HG02798 (cell line): ENCODE results near the gene P3H4.

ENCODE experiments used
- ATAC-seq: cut with Tn5 transposase; IDR thresholded peaks from one replicate; pipeline ENCODE4 v1.9.1; 2021; ENCODE audit warnings: mild to moderate bottlenecking; ENCODE audit not compliant: unreplicated experiment, poor library complexity

Gene P3H4

DNA sequence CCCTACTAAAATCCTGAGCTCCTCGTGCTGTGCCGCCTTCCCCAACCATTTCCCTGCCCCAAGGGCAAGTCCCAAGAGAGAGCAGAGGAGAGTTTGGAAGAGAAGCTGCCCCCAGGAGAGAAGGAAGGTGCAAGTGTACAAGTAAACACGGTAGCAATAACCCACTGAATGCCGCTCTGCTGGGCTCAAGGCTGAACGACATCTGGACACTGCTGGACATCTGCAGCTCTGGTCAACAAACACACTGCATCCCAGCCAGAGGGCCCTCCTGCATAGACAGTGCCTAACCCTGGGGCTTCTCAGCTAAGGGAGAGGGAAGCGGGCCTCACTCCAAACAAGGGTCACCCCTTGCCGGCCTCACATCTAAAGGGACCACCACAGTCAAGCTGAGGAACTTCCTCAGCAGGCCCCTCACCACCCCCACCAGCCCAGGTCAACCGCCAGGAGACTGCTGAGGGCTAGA is 38.0 kb downstream of the P3H4 start:
- ATAC-seq, result no peak

- ATAC-seq, result no peak
Measured at GRCh38 chr17:41773190-41773588, 38.6 kb downstream of the P3H4 start.

DNA sequence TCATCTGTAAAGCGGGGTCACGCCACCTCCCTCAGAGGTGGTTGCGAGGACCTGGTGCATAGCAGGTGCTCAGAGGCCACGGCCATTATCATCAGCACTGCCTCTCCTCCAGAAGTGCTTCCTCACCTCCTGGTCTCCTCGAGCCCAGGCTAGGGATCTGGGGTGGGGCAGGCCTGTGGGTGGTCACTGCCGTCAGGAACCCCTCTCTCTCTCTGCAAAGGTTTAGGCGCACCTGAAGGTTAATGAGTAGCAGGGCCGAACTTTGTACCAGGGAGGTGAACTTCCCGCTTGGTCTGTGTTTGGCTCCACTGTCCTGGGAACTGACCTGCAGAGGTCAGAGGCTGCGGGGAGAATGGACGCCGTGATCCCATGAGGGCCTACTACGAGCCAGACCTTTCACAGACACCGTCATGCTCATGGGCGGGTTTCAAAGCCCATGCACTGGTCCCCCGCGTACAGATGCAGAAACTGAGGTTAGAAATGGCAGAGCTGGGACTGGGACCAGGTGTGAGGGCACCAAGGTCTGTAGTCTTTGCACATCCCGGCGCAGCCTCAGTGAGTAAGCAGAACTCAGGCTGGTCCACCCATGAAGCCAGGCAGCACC is 39.1 kb downstream of the P3H4 start:
- no peak for ATAC-seq

GRCh38 chr17:41772218-41772585 is 39.5 kb downstream of the P3H4 start:
- no peak for ATAC-seq

DNA sequence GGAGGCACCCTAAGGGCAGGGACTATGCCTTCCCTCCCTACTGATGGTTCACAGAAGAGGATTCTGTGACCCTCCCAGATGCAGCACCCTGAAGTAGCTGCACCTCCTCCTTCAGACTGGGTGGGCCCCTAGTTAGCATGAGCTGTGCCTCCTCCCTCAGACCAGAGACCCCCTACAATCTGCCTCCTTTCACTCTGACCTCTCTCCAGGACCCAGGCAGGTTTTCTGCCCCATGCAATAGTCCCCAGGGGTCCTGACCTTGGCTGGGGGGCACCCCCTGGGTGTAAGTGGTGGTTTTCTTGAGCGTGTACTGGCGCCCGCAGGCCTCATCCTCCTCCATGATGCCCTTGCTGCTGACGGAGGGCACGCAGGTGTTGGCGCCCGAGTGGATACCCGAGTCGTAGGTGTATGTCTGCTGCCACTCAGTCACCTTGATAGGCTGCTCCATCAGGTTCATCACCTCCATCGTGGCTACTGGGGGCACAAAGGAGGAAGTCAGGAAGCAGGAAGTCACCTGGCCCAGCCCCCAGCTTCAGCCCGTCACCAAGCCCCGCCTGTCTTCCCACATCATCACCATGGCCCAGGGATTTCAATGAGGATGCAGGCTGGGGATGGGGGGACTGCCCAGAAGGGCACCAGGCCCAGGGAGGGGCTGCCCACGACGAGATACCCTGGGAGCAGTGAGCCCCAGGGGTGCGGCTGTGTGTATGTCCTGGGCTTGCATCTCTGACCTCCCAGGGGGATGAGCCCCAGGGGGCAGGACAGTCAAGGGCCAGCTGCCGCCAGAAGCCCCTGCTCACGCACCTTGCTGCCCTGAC is 40.2 kb downstream of the P3H4 start:
- no peak for ATAC-seq

- ATAC-seq, result no peak
Measured at GRCh38 chr17:41769985-41770384, 41.8 kb downstream of the P3H4 start.

GRCh38 chr17:41769346-41769862 is 42.3 kb downstream of the P3H4 start:
- ATAC-seq, result no peak

DNA sequence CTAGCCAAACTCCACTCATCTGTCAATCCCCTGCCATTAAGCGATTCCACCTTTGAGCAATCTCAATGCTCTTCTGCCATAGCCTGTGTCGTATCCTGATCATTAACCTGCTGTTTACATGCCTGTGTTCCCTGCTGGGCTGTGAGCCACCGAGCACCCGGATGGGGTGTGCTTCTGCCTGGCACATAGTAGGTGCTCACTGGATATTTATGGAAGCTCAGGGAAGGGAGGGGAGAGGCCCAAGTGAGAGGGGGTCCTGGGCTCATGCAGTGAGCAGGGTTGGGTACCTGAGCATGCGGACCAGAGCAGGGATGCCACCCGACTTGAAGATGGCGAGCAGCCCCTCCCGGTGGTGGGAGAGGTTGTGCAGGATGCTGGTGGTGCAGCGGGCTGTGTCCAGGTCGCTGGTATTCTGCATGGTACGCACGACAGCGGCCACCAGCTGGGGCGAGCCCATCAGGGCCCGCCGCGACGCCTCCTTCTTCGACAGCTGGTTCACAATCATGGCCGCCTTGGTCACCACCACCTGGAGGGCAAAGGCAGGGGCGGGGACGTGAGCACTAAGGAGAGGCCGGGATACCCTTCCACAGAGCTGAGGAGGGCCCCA is 43.0 kb downstream of the P3H4 start:
- ATAC-seq, result no peak

- no peak for ATAC-seq
Measured at GRCh38 chr17:41767324-41768042, 44.3 kb downstream of the P3H4 start.

DNA sequence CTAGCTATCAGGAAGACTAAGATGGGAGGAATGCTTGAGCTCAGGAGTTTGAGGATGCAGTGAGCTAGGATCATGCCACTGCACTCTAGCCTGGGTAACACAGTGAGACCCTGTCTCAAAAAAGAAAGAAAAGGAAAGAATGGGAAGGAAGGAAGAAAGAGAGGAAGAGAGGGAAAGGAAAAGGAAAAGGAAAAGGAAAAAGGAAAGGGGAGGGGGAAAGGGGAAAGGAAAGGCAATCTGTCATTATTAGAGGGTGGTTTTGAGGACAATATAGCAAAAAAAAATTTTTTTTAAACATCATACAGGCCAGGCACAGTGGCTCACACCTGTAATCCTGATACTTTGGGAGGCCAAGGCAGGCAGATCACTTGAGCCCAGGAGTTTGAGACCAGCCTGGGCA is 45.6 kb downstream of the P3H4 start:
- no peak for ATAC-seq

DNA sequence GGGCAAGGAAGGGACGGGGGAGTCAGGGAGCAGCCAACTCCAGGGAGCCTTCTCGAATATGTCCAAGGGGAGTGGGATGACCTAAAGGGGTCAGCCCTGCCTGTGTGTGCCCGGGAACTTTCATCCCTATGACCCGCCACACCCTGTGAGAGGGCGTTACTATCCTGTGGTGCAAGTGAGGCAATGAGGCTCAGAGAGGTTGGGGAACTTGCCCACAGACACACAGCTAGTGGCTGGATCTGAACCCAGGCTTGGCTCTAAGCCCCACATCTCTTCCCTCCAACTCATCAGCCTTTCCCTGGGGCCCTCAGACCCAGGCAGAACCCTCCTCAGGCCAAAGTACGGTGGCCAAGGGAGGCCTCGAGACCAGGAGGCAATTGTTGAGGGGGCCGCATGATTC is 48.4 kb downstream of the P3H4 start:
- ATAC-seq, result no peak

DNA sequence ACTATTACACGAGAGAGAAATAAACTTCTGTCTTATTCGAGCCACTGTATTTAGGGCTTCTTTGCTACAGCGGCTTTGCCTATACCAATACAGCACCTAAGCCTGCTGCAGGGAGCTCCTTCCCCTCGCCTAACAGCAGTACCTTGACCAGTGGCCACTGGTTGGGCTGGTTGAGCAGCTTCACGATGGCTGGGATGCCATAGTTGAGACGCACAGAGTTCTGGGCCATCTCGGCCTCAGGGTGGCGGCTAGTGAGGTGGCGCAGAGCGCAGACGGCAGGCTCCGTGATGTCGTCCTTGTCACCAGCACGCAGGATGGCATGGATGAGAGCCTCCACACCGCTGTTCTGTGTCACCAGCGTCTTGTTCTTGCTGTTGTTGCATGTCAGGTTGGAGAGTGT is 48.9 kb downstream of the P3H4 start:
- ATAC-seq, result no peak

GRCh38 chr17:41762391-41762790 is 49.4 kb downstream of the P3H4 start:
- no peak for ATAC-seq

DNA sequence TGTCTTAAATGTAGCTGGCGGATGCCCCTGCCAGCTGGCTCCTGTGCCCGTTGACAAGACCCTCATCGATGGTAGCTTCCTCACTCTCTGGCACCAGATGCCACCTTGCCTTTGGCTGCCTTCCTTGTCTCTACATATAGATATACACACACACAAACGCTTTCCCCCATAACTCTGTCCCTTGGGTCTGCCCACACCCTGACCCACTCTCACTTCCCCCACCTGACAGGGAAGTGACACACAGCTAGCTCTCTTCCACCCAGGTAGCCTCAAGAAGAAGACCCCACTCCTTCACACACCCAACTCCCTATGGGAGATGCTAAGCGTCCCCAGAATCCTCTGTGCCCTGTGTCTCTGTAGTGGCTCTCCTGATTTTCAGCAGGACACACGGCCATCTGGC is 50.9 kb downstream of the P3H4 start:
- no peak for ATAC-seq

DNA sequence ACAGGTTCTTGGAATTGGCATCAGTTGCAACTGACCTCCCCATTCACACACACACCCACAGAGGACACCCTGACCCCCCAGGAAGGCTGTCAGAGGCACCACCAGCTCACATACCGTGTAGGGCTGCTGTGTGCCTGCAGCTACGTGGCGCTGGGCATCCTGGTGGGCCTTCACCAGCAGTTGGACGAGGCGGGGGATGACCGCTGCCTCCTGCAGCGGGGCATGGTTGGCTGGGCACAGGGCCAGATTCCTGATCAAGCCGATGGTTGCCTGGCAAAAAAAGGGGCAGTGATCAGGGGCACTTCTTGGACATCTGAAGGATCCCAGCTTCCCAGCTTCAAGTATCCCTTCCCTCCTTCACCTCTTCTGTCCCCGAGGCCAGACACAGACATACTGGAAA is 53.1 kb downstream of the P3H4 start:
- ATAC-seq, result no peak

DNA sequence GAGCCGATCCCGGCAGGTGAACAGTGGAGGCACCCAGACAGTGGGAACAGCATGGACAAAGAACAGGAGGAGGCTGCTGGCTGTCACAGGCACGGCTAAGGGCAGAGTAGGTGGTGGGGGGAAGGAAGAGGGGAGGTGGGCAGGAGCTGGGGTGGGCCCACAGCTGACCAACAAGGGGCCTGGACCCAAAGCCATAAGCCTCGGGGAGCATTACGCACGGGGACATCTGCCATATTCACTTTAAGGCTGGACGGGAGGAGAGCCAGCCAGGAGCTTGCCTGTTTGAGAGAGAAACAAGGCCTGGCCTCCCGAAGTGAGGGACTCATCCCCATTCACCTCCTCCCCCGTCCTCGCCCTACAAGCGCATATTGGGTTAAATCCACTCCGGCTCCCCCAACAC is 57.7 kb downstream of the P3H4 start:
- no peak for ATAC-seq
